Pons (tissue), 1 donor: Measurements from ENCODE around the gene TUG1.

Experiments
- DNase-seq: peaks from one replicate; pipeline ENCODE4 v3.0.0-alpha.2; 2016; ENCODE audit warnings: low spot score

Gene TUG1

GRCh38 chr22:30947816-30948454 is 21.1 kb upstream of the TUG1 start:
- peak; percentile 89 for DNase-seq

- no peak for DNase-seq
Observed at GRCh38 chr22:30948930-30949342, 20.1 kb upstream of the TUG1 start.

DNA sequence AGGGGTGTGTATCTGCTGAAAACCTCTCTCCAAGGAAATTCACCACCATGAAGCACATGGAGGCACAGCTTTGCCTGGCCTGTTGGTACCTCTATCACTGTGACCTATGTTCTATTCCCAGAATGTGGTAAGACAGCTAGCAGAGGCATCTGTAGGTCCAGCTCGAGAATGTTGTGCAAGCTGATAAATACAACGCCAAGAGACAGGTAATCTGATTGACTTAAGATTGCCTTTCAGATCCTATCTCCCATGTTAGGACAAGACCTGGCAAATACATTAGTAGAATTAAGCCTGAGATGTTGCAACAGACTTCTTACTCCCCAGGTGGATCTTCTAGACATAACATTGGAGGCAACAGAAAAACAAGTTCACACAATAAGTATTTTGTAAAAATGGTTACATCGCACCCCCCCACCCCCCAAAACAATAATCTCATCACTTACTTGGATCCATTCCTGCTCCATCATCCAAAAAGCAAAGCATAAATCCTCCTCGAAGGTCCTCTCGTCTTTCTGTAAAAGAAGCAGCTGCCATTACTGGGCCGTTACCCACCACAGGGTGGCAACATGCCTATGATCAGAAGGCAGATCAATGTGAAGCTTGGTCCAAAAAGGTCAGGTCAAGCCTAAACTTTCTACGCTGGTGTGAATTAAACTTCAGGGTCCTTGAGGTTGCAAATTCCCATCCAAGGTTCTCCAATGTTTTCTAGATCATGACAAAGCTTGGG is 19.0 kb upstream of the TUG1 start:
- no peak for DNase-seq

- DNase-seq, result no peak
Observed at GRCh38 chr22:30953206-30953605, 15.9 kb upstream of the TUG1 start.

DNA sequence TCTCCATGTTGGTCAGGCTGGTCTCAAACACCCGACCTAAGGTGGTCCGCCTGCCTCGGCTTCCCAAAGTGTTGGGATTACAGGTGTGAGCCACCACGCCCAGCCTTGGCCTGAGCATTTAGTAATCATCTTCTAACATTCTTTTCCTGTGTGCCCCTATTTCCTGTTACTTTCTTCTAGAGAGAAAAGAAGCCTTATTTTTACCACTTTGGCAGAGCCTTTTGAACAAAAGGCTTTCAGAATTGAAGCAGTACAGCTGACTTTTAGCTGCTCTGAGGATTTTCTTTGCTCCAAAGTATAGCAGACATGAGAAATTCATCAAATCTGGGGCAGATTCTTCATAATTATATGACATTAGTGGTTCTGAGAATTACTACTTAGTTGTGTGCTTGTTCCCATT is 13.9 kb upstream of the TUG1 start:
- DNase-seq, result no peak

DNA sequence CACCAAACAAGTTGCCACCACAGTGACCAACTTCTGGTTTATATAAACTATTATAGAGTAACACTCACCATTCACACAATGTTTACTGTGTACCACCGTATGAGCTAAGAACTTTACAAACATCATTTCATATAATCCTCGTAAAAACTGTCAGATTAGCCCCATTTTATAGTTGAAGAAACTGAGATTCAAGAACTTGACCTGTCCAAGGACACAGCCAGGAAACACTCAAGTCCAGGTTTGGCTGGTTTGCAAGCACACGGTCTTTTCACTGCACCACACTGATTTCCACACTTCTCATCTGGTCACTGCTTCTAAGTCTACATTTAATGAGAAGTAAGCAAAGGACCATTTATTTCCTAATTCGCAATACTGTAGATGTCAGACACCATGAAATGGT is 4.2 kb upstream of the TUG1 start:
- DNase-seq, result no peak

GRCh38 chr22:30968015-30968923 is 796 bp upstream of the TUG1 start, which contains the start of gene MORC2:
Gene MORC2 (minus strand): TSS chr22:30968774. CDS start chr22:30967889, 885 bp downstream.
- DNase-seq, result peak; percentile 15

DNA sequence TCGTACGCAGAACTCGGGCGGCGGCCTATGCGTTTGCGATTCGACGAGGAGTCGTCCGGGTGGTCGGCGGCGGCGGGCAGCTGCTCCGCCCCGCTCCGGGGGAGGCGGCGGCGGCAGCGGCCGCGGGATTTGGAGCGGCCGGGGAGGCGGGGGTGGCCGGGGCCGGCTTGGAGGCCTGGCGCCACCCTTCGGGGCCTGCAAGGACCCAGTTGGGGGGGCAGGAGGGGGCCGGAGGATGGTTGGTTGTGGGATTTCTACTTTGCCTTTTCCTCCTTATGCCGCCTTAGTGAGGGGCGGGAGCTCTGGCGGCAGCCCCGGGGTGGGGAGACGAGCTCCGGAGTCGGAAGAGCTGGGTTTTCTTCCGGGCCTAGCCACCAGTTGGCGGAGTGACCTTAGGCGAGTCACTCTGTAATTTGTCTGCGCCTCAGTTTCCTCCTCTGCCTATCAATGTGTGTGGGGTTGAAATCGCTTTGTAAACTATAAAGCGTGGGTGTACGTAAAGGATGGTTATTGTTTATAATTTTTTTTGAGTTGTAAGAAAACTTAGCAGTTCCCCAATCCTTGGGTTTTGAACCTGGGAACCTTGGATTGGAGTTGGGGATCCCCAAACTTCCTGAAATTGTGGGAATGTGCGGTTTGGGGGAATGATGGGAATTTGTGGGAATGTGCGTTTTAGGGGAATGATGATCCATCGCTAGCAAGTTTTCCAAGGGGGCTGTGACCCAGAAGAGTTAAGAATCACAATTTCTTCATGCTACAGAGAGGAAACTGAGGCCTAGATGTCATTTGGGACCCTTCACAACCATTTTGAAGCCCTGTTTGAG is 679 bp downstream of the TUG1 start:
- no peak for DNase-seq

DNA sequence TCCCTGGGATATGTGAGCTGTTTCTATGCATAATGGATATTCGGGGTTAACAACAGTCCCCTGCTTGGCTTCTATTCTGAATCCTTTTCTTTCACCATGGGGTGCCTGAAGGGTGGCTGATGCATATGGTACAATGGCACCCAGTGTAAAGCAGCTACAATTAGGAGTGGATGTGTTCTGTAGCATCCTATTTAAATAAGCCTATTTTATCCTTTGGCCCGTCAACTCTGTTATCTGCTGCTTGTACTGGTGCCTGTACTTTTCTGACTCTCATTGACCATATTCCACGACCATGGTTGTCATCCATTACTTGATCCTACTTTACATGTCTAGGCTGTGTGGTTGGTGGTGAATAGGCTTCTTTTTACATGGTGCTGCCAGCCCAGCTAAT is 1.3 kb downstream of the TUG1 start:
- DNase-seq, result no peak

DNA sequence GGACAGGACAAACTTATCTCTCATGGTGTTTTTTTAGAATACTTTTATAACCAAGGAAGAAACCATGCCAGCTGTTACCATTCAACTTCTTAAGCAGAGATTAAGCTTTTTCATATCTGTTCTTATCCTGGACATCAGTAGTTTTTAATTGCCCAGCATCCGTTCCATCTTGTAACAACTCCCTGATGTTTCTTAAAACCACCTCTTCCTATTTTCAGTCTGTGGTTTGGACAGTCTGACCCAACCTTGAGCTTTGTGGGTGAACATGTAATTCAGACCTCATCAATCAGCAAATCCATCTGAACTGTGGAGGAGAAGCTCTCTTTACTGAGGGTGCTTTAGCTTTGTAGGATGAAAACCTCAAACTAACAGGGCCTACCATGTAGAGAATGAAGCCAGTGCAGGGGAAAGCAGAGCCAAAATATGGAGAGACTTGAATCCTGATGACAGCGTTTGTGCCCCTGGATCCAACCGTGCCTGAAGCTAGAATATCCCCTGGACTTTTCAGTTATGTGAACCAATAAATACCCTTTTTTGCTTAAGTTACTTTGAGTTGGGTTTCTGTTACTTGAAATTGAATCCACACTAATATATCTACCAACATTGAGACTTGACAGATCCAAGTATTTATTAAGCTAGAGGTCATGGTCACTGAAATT is 9.4 kb downstream of the TUG1 start:
- no peak for DNase-seq

- DNase-seq, result no peak
Observed at GRCh38 chr22:30979932-30980331, 10.9 kb downstream of the TUG1 start.

DNA sequence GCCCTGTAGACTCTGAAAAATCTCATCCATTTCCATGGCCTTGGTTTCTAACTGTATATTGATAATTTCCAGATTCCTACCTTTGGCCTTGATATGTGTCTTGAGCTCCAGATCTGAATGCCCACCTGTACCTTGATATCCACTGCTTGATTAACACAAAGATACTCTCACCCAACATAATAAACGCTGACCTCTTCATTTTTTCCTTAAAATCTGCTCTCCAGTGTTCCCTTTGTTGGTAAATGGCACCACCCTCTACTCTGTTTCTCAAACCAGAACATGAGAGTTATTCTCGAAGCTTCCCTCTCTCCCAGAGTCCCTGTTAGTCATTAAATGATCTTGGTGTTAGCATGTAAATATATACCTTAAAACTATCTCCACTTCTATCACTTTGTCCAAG is 13.4 kb downstream of the TUG1 start:
- DNase-seq, result no peak

- no peak for DNase-seq
Observed at GRCh38 chr22:30984317-30984716, 15.3 kb downstream of the TUG1 start.

DNA sequence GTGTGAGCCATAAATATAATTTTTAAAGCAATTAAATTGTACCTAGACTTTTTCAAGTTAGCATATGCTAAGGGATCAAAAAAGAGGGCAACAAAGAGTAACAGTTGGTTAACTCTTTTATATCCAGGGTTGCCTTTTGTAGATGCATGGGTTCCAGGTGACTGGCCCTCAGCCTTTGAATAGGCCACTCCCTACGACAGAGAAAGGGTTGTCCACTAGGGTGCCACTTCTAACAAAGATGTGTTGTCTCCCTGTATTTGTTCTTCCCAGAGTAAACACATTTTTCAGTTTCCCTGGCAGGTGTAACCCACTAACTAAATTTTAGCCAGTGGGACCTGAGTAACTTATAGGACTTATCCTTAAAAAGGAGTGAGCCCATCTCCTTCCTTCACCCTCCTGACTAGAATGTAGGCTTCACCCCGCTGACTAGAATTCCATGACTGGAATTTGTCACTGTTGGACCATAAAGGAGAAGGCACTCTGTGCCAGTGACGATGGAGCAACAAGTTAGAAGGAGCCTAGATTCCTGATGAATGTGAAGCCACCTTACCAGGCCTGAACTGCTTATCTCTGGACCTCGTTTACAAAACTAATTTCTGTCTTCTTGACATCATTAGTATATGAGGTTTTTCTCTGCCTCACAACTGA is 16.6 kb downstream of the TUG1 start:
- DNase-seq, result no peak

DNA sequence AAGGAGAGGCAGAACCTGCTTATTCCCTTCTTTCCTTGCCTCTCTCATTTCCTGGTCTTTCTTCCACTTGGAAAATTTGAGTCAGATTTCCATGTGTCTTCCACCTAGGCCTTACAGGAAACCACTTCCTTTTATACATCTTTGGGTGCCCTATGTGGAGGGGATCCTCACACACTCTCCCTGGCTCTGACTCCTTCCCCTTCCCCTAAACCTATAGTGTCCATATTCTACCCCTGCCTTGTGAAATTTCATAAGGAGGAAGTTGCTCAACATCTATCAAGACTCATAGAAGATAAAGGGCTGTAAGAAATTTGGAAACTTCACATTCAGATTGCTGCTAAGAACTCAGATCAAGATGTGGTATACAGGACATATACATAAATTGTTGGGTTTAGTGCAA is 20.4 kb downstream of the TUG1 start:
- DNase-seq, result no peak

- DNase-seq, result no peak
Observed at GRCh38 chr22:30990690-30991089, 21.6 kb downstream of the TUG1 start.

DNA sequence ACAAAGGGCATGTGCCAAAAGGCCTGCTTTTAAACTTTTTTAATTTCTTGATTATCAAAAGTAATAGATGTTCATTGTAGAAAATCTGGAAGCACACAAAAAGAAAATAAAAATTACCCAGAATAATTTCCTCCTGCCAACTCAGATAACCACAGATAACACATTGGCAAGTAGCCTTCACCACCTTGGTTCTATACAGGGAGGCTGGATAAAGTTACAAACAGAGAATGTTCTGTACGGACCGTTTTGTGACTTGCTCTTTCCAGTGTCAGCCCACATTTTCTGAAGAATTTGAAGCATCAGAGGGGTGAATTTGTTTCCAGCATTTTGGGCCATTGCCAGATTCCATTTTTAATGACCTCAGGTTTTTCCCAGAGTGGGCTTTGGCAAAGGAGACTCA is 23.5 kb downstream of the TUG1 start:
- no peak for DNase-seq

DNA sequence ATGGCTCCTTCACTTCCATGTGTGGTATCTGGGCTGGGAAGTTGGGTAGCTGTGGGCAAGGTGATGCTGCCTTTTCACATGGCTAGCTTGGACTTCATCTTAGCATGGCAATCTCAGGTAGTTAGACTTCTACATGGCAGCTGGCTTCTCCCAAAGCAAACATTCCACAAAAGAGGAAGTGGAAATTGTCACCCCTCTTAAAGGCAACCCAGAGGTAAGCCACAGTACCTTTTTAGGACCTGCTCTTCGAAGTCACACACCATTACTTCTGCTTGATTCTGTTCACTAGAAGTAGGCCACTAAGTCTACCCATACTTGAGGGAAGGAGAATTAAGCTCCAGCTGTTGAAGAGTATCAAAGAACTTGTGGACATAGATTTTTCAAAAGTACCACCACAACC is 25.9 kb downstream of the TUG1 start:
- no peak for DNase-seq

- no peak for DNase-seq
Observed at GRCh38 chr22:30996462-30996861, 27.4 kb downstream of the TUG1 start.

DNA sequence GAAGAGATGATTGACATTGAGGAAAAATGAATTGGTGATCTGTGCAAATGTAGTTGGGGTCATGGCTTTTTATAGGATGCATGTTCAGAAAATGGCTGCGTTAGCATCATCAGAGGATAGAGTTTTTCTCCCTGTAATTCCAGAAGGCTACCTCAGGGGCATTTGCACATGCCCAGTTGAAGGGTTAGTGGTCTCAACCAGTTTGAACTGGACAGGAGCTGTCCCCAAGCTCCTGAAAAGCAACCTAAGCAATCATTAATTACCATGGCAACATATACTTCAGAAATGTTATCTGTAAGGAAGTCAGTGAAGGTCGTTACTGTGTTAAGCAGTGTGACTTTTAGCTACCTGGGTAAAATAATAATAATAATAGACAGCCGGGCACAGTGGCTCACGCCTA is 29.3 kb downstream of the TUG1 start:
- DNase-seq, result no peak
